ENCODE results near the gene LPIN2.
"Not testable (repeated sequence)": the region's sequence is repeated elsewhere in the genome, so short reads cannot be mapped to it uniquely, and the experiment has no call there.

LPIN2 gene

GRCh38 chr18:3013024-3013804 lies at the start of gene LPIN2:
LPIN2 (minus strand) TSS chr18:3013144; CDS start chr18:2960840, 52,304 bp downstream.
- DNase-seq: peak; percentile 95

GRCh38 chr18:3061581-3062312 lies 48.8 kb upstream of the LPIN2 start:
- peak; percentile 48 for DNase-seq

- DNase-seq: peak; percentile 25
Measured at GRCh38 chr18:3060667-3061580, 48.0 kb upstream of the LPIN2 start.

- no peak for DNase-seq
Measured at GRCh38 chr18:3059272-3059671, 46.3 kb upstream of the LPIN2 start.

- DNase-seq: no peak
Measured at GRCh38 chr18:3058328-3059191, 45.6 kb upstream of the LPIN2 start.

- no peak for DNase-seq
Measured at GRCh38 chr18:3057526-3057925, 44.6 kb upstream of the LPIN2 start.

GRCh38 chr18:3056311-3056710 lies 43.4 kb upstream of the LPIN2 start:
- no peak for DNase-seq

- no peak for DNase-seq
Measured at GRCh38 chr18:3055816-3056215, 42.9 kb upstream of the LPIN2 start.

GRCh38 chr18:3055186-3055728 lies 42.3 kb upstream of the LPIN2 start:
- no peak for DNase-seq

GRCh38 chr18:3054780-3055179 lies 41.8 kb upstream of the LPIN2 start:
- DNase-seq: no peak

- DNase-seq: no peak
Measured at GRCh38 chr18:3054214-3054613, 41.3 kb upstream of the LPIN2 start.

GRCh38 chr18:3053081-3053480 lies 40.1 kb upstream of the LPIN2 start:
- DNase-seq: no peak

GRCh38 chr18:3052411-3052758 lies 39.4 kb upstream of the LPIN2 start:
- DNase-seq: no peak

- DNase-seq: no peak
Measured at GRCh38 chr18:3051718-3052410, 38.9 kb upstream of the LPIN2 start.

GRCh38 chr18:3049897-3050454 lies 37.0 kb upstream of the LPIN2 start:
- DNase-seq: not testable (repeated sequence)

GRCh38 chr18:3048820-3049349 lies 35.9 kb upstream of the LPIN2 start:
- DNase-seq: no peak

- peak; percentile 14 for DNase-seq
Measured at GRCh38 chr18:3048121-3048520, 35.2 kb upstream of the LPIN2 start.

- DNase-seq: no peak
Measured at GRCh38 chr18:3046216-3046808, 33.4 kb upstream of the LPIN2 start.

GRCh38 chr18:3044931-3045698 lies 32.2 kb upstream of the LPIN2 start:
- DNase-seq: no peak

- DNase-seq: no peak
Measured at GRCh38 chr18:3042379-3042778, 29.4 kb upstream of the LPIN2 start.
